WTC11 (cell line): ENCODE data around the gene CEP295NL.

ENCODE experiments used
- CTCF ChIP-seq: fragments of 200-600 bp; IDR thresholded peaks from 2 replicates; pipeline ENCODE4 v1.8.0; 2022; ENCODE audit warnings: antibody characterized with exemption
- SMAD3 ChIP-seq: sonication (generic); formaldehyde crosslinking; IDR thresholded peaks from 2 replicates; pipeline ENCODE4 v1.8.0; 2022; ENCODE audit warnings: missing genetic modification reagents, mild to moderate bottlenecking, borderline replicate concordance

- TF ChIP-seq SMAD3 (CRISPR knock-in tag) (no peak), CTCF (no peak)
Measured at GRCh38 chr17:78925662-78926555, 22.9 kb upstream of the CEP295NL start.
